IPS DF 4.7 (cell line): ENCODE data around the gene GSTK1.

ENCODE experiments used
- DNase-seq: peaks from one replicate; pipeline ENCODE4 v3.0.0-alpha.2; 2013; ENCODE audit warnings: low spot score; ENCODE audit errors: extremely low read depth

Gene GSTK1

GRCh38 chr7:143295870-143296269 is 32.6 kb downstream of the GSTK1 start:
- no peak for DNase-seq

GRCh38 chr7:143296686-143297085 is 33.4 kb downstream of the GSTK1 start:
- DNase-seq = no peak

- no peak for DNase-seq
Measured at GRCh38 chr7:143299346-143299745, 36.1 kb downstream of the GSTK1 start.

- DNase-seq = no peak
Measured at GRCh38 chr7:143299840-143300239, 36.6 kb downstream of the GSTK1 start.

- DNase-seq = no peak
Measured at GRCh38 chr7:143300959-143301935, 38.0 kb downstream of the GSTK1 start.

- no peak for DNase-seq
Measured at GRCh38 chr7:143303733-143304132, 40.5 kb downstream of the GSTK1 start.

- no peak for DNase-seq
Measured at GRCh38 chr7:143304938-143305337, 41.7 kb downstream of the GSTK1 start.

GRCh38 chr7:143305423-143306070 is 42.3 kb downstream of the GSTK1 start:
- no peak for DNase-seq

- DNase-seq = no peak
Measured at GRCh38 chr7:143308632-143309031, 45.4 kb downstream of the GSTK1 start.

- no peak for DNase-seq
Measured at GRCh38 chr7:143314127-143314526, 50.9 kb downstream of the GSTK1 start.

- no peak for DNase-seq
Measured at GRCh38 chr7:143315776-143316175, 52.5 kb downstream of the GSTK1 start, which contains the start of gene CLCN1. Gene CLCN1 (plus strand): TSS chr7:143316111. CDS start chr7:143316213, 102 bp downstream.

- no peak for DNase-seq
Measured at GRCh38 chr7:143316492-143316891, 53.3 kb downstream of the GSTK1 start.

GRCh38 chr7:143318661-143319060 is 55.4 kb downstream of the GSTK1 start:
- no peak for DNase-seq
